Heart left ventricle (tissue), 13 donors: Measurements from ENCODE around the gene DAPK2.

ENCODE experiments used
- POLR2A ChIP-seq, 2 donors: fragments of 450-650 bp; IDR thresholded peaks; one replicate each; pipeline ENCODE4 v1.6.1; 2017; ENCODE audit warnings: antibody characterized with exemption in 2 of 2, mild to moderate bottlenecking in 2 of 2, moderate library complexity in 2 of 2
- TF ChIP-seq, protein P1 (sequence below), 12 donors: fragments of 200-600 bp; sonication (generic) in 4 of 12; IDR thresholded peaks; one replicate each; pipeline versions ENCODE4 v1.5.0 to v1.8.0; 2018 to 2022; ENCODE audit warnings: antibody characterized with exemption in 12 of 12, mild to moderate bottlenecking in 5 of 12
- donor health status: ischemic (EF 13 %, LVEDD 7.1; RV severe dilation, severe dysfunction).
- donor health status: DM: no; HTN: yes; CAD: no.
- donor health status: DM: no; HTN: no; CAD: no.
- donor health status: ischemic (EF 25% LVEDD 6.9; RV normal size, moderate dysfunction).
- donor health status: ischemic (EF 25% LVEDD 5.7; RV mildly dilated, moderate dysfunction).
- donor health status: ischemic (EF 35%, LVEDD 5.7; RV mildly dilated, moderate dysfunction).
- donor health status: nonischemic (EF 11% LVEDD 7.7; RV severe dilation, severe dysfunction).
- donor health status: DM: yes; HTN: yes; CAD: no.
- donor health status: PGD.
- donor health status: ischemic (EF 29% LVEDD 5.4; RV normal size, mild dysfunction).
- donor health status: nonischemic (EF 23%, LVEDD 6.1; RV moderate dilation, normal function).

DNA sequence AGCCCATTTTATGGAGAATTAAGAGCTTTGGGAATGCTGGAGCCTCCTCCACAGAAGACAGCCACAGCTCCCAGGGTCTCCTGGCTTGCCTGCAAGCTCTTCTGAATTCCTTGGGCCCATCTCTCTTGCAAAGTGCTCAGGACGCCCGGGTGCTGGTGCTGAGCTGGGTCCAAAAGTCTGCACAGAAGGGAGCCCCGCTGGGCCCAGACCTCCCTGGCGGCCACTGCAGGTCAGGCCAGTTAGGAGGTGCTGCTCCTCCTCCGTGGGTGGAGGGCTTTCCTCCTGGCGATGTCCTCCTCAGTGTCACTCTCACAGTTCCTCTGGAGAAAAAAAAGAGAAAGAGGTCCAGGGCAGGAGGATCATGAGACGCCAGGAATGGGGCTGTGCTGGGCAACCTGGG lies 138.0 kb downstream of the DAPK2 start:
- TF ChIP-seq, protein P1, sequence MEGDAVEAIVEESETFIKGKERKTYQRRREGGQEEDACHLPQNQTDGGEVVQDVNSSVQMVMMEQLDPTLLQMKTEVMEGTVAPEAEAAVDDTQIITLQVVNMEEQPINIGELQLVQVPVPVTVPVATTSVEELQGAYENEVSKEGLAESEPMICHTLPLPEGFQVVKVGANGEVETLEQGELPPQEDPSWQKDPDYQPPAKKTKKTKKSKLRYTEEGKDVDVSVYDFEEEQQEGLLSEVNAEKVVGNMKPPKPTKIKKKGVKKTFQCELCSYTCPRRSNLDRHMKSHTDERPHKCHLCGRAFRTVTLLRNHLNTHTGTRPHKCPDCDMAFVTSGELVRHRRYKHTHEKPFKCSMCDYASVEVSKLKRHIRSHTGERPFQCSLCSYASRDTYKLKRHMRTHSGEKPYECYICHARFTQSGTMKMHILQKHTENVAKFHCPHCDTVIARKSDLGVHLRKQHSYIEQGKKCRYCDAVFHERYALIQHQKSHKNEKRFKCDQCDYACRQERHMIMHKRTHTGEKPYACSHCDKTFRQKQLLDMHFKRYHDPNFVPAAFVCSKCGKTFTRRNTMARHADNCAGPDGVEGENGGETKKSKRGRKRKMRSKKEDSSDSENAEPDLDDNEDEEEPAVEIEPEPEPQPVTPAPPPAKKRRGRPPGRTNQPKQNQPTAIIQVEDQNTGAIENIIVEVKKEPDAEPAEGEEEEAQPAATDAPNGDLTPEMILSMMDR (IDR thresholded peaks at IDR 0.05), result no peak
- no peak for TF ChIP-seq POLR2A (IDR thresholded peaks at IDR 0.05)
